Smooth muscle cell (in vitro differentiated cells): ENCODE data around the gene LOC101059915.

Source experiments
- DNase-seq: peaks from one replicate; lab custom pipeline; 2025; ENCODE audit not compliant: unreplicated experiment; lab: John Stamatoyannopoulos, UW
- H2AFZ ChIP-seq: fragments of 200-600 bp; sonication (generic); 2 replicates; pipeline ENCODE4 v1.6.0; 2016; ENCODE audit warnings: antibody characterized with exemption, low read depth, mild to moderate bottlenecking
- H3F3A ChIP-seq: fragments of 200-600 bp; sonication (generic); 2 replicates; pipeline ENCODE4 v1.6.0; 2017; ENCODE audit warnings: antibody characterized with exemption, low read depth
- H3K27ac ChIP-seq: fragments of 200-600 bp; sonication (generic); 2 replicates; pipeline ENCODE4 v1.5.1; 2016; ENCODE audit warnings: low read depth, mild to moderate bottlenecking
- H3K27me3 ChIP-seq: fragments of 200-600 bp; sonication (generic); 2 replicates; pipeline ENCODE4 v1.6.1; 2016; ENCODE audit warnings: low read depth, mild to moderate bottlenecking
- H3K36me3 ChIP-seq: fragments of 200-600 bp; sonication (generic); 2 replicates; pipeline ENCODE4 v1.5.1; 2016; ENCODE audit warnings: low read depth
- H3K4me1 ChIP-seq: fragments of 200-600 bp; sonication (generic); 2 replicates; pipeline ENCODE4 v1.5.1; 2016; ENCODE audit warnings: low read depth
- H3K4me2 ChIP-seq: fragments of 200-600 bp; sonication (generic); 2 replicates; pipeline ENCODE4 v1.6.0; 2016; ENCODE audit warnings: mild to moderate bottlenecking
- H3K4me3 ChIP-seq: fragments of 200-600 bp; sonication (generic); 2 replicates; pipeline ENCODE4 v1.5.1; 2016; ENCODE audit warnings: mild to moderate bottlenecking
- H3K79me2 ChIP-seq: fragments of 200-600 bp; sonication (generic); 2 replicates; pipeline ENCODE4 v1.6.0; 2016; ENCODE audit warnings: low read depth, mild to moderate bottlenecking
- H3K9ac ChIP-seq: fragments of 200-600 bp; sonication (generic); 2 replicates; pipeline ENCODE4 v1.6.0; 2016; ENCODE audit warnings: low read depth
- H3K9me3 ChIP-seq: fragments of 200-600 bp; sonication (generic); replicated peaks from 2 replicates; pipeline ENCODE4 v1.5.1; 2016; ENCODE audit warnings: low read depth
- H4K20me1 ChIP-seq: fragments of 200-600 bp; sonication (generic); 2 replicates; pipeline ENCODE4 v1.6.0; 2016; ENCODE audit warnings: low read depth
- CTCF ChIP-seq: fragments of 200-600 bp; sonication (generic); IDR thresholded peaks from 2 replicates; pipeline ENCODE4 v1.5.1; 2017; ENCODE audit warnings: borderline replicate concordance, mild to moderate bottlenecking, antibody characterized with exemption; ENCODE audit not compliant: insufficient read depth, poor library complexity, severe bottlenecking
- WGBS: methylation state at CpG from one replicate; pipeline ENCODE4 v1.1.7; 2016; ENCODE audit warnings: low lambda C conversion rate; 5-methylcytosine and 5-hydroxymethylcytosine counted together

Gene LOC101059915

GRCh38 chrX:71625471-71625870 lies 41.9 kb upstream of the LOC101059915 start:
- Histone ChIP-seq H3K9ac (no peak overlapping the region), H2AFZ (no peak overlapping the region), H3K4me1 (no peaks in the 10 kb centered on the region), H3K79me2 (no peaks in the 10 kb centered on the region), H3K27ac (no peak overlapping the region), H3K4me2 (no peak overlapping the region), H3F3A (no peaks in the 10 kb centered on the region), H3K27me3 (no peaks in the 10 kb centered on the region), H4K20me1 (no peaks in the 10 kb centered on the region), H3K4me3 (no peak overlapping the region), H3K9me3 (no peaks in the 10 kb centered on the region), H3K36me3 (no peaks in the 10 kb centered on the region)
- DNase-seq: no peak
- no peak for TF ChIP-seq CTCF
- 88% methylated on average over 5 of the region's 5 CpGs for WGBS

- no peak for TF ChIP-seq CTCF
Observed at GRCh38 chrX:71626576-71626975, 40.8 kb upstream of the LOC101059915 start.

GRCh38 chrX:71627588-71628404 lies 39.5 kb upstream of the LOC101059915 start:
- 71% methylated on average over 12 of the region's 14 CpGs for WGBS
- no peak for DNase-seq

More at GRCh38 chrX:71626576-71626975, 40.8 kb upstream of the LOC101059915 start:
- H3F3A ChIP-seq: no peaks in the 10 kb centered on the region
- H3K79me2 ChIP-seq: no peaks in the 10 kb centered on the region
- H3K27me3 ChIP-seq: no peaks in the 10 kb centered on the region
- no peaks in the 10 kb centered on the region for H3K4me1 ChIP-seq
- no peak overlapping the region for H3K4me3 ChIP-seq
- no peak for DNase-seq
- H3K9ac ChIP-seq: no peak overlapping the region
- no peaks in the 10 kb centered on the region for H4K20me1 ChIP-seq
- no peak overlapping the region for H2AFZ ChIP-seq
- no peak overlapping the region for H3K27ac ChIP-seq
- no peaks in the 10 kb centered on the region for H3K36me3 ChIP-seq
- H3K9me3 ChIP-seq: no peaks in the 10 kb centered on the region
- WGBS: 73% methylated on average over 6 of the region's 6 CpGs
- H3K4me2 ChIP-seq: no peak overlapping the region

More at GRCh38 chrX:71627588-71628404, 39.5 kb upstream of the LOC101059915 start:
- Histone ChIP-seq H3K9me3 (no peaks in the 10 kb centered on the region), H3K4me2 (no peak overlapping the region), H3K4me1 (no peaks in the 10 kb centered on the region), H3F3A (no peaks in the 10 kb centered on the region), H2AFZ (no peak overlapping the region), H3K36me3 (no peaks in the 10 kb centered on the region), H3K4me3 (no peak overlapping the region), H3K27me3 (no peaks in the 10 kb centered on the region), H3K79me2 (no peaks in the 10 kb centered on the region), H3K27ac (no peak overlapping the region), H4K20me1 (no peaks in the 10 kb centered on the region), H3K9ac (no peak overlapping the region)
- no peak for TF ChIP-seq CTCF
